ENCODE measurements around the gene TNS3. TPM values are rescaled to one million over a fixed set of nuclear protein-coding genes. Genes with fewer than 3 reads are reported as not detected.

The TNS3 gene
- total and polyA plus RNA-seq, 2 donors (not counting 1 experiment from before 2014, with no cell fraction given), result 11.4 to 77.5 TPM

DNA sequence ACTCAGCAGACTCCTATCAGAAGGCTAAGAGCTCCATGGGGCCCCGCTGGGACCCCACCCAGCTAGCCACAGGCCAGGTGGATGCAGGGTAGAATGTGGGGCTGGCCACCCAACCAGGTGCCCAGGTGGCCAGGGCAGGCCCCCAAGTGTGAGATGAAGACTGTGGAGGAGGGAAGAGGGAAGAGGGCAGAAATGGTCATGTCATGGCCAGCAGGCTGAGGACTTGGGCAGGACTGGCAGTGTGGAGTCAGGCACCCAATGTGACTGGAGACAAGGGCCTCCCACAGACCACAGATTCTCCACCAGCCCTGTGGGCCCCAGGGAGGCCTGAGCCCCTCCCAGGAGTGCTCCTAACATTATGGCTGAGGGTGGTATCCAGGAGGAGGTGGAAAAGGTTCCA lies 141.6 kb downstream of the TNS3 start:
- Mint-ChIP-seq H3K4me1 (peaks cover 8% of the 10 kb centered on the region), H3K9me3 (ENCODE audit: insufficient read depth) (no peaks in the 10 kb centered on the region), H3K27me3 (no peaks in the 10 kb centered on the region), H3K27ac (peak overlapping the region; percentile 68), H3K4me3 (no peak overlapping the region)
- intact Hi-C loops (cut with micrococcal nuclease), result no loop called here
- no peak for TF ChIP-seq EZH2 (IDR thresholded peaks at IDR 0.05; ENCODE audit: borderline replicate concordance, insufficient read depth, low read depth, low read length, poor library complexity, severe bottlenecking)
- Histone ChIP-seq H3K36me3 (replicated peaks in 1 of 2; ENCODE audit: control extremely low read depth in 1 of 2, control insufficient read depth in 1 of 2, extremely low read depth in 1 of 2, insufficient read depth in 2 of 2, low read length in 1 of 2) (peaks cover 0 to 31% of the 10 kb centered on the region in 2 experiments), H3K27ac (ENCODE audit: low read length in 2 of 2) (no peak overlapping the region), H3K27me3 (replicated peaks in 1 of 4; ENCODE audit: control extremely low read depth in 1 of 4, control insufficient read depth in 3 of 4, insufficient read depth in 4 of 4, low read length in 3 of 4) (no peaks in the 10 kb centered on the region), H3K4me1 (ENCODE audit: control insufficient read depth in 2 of 2, insufficient read depth in 2 of 2, low read length in 2 of 2) (peaks cover 0 to 5% of the 10 kb centered on the region in 2 donors), H3K4me2 (replicated peaks; ENCODE audit: low read depth, low read length, poor library complexity, severe bottlenecking) (no peak overlapping the region), H3K9me3 (ENCODE audit: control extremely low read depth in 1 of 3, control insufficient read depth in 2 of 3, insufficient read depth in 1 of 3, low read length in 2 of 3) (no peaks in the 10 kb centered on the region), H3K4me3 (ENCODE audit: control extremely low read depth in 1 of 5, extremely low read depth in 1 of 5, insufficient read depth in 1 of 5, low read depth in 2 of 5, low read length in 4 of 5) (no peak overlapping the region), H4K20me1 (ENCODE audit: control insufficient read depth, insufficient read depth, low read length, poor library complexity, severe bottlenecking) (no peaks in the 10 kb centered on the region), H3K9ac (ENCODE audit: low read length) (no peak overlapping the region), H2AFZ (ENCODE audit: insufficient read depth, low read depth, low read length, poor library complexity, severe bottlenecking) (no peak overlapping the region), H3K79me2 (ENCODE audit: control insufficient read depth, insufficient read depth, low read length) (peaks cover 2% of the 10 kb centered on the region)
- ATAC-seq (ENCODE audit: low read depth) (no peak), DNase-seq (no peak)
- POLR2A ChIA-PET, result no interaction called here
- CTCF ChIA-PET, result interaction anchor here (0.8 kb wide), 2 partner anchors 15 to 63 kb away, joined by 3 read pairs; no protein-coding TSS in a partner anchor
- WGBS (ENCODE audit: insufficient coverage), result 100% methylated on average over 1 of the region's 1 CpG

DNA sequence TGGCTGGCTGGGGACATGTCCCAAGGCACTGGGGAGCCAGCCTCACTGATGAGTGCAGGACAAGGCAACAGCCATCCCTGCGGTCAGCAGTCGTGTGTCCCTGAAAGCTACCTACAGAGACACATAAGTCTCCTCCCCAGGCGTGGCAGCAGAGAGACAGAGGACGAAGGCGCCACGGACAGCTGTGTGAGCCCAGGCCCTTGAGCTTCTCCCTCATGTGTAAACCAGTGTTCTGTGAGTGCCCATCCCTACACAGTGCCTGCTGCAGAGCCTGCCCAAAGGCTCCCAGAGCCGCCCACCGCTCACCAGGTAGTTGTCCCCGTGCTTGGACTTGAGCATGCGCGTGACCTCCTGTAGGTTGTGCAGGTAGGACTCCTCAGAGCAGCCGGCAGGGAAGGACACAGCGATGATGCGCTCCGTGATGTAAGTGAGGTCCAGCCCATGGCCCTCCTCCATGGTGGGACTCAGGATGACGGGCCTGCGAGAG lies 142.7 kb downstream of the TNS3 start:
- WGBS (ENCODE audit: insufficient coverage), result 97% methylated on average over 17 of the region's 17 CpGs
- CTCF ChIA-PET, result interaction anchor here (0.8 to 1.7 kb wide), 2 partner anchors 14 to 380 kb away, joined by 3 to 5 read pairs; no protein-coding TSS in a partner anchor
- no peak overlapping the region for H3K27ac Mint-ChIP-seq

More for the DNA sequence above, 142.7 kb downstream of the TNS3 start:
- DNase-seq, result no peak
- no peak overlapping the region for H2AFZ ChIP-seq (ENCODE audit: insufficient read depth, low read depth, low read length, poor library complexity, severe bottlenecking)
- H3K36me3 ChIP-seq (replicated peaks in 1 of 2; ENCODE audit: control extremely low read depth in 1 of 2, control insufficient read depth in 1 of 2, extremely low read depth in 1 of 2, insufficient read depth in 2 of 2, low read length in 1 of 2), result peaks cover 0 to 36% of the 10 kb centered on the region in 2 experiments
- H3K4me3 ChIP-seq (ENCODE audit: control extremely low read depth in 1 of 5, extremely low read depth in 1 of 5, insufficient read depth in 1 of 5, low read depth in 2 of 5, low read length in 4 of 5), result no peak overlapping the region
- H3K27me3 ChIP-seq (replicated peaks in 1 of 4; ENCODE audit: control extremely low read depth in 1 of 4, control insufficient read depth in 3 of 4, insufficient read depth in 4 of 4, low read length in 3 of 4), result no peaks in the 10 kb centered on the region
- Mint-ChIP-seq H3K9me3 (ENCODE audit: insufficient read depth) (no peaks in the 10 kb centered on the region), H3K27me3 (no peaks in the 10 kb centered on the region), H3K4me1 (peaks cover under 1% of the 10 kb centered on the region), H3K4me3 (no peak overlapping the region)
- H3K9me3 ChIP-seq (ENCODE audit: control extremely low read depth in 1 of 3, control insufficient read depth in 2 of 3, insufficient read depth in 1 of 3, low read length in 2 of 3), result no peaks in the 10 kb centered on the region
- no peak for ATAC-seq (ENCODE audit: low read depth)
- intact Hi-C loops (cut with micrococcal nuclease), result no loop called here
- no peak overlapping the region for H3K27ac ChIP-seq (ENCODE audit: low read length in 2 of 2)
- TF ChIP-seq EZH2 (IDR thresholded peaks at IDR 0.05; ENCODE audit: borderline replicate concordance, insufficient read depth, low read depth, low read length, poor library complexity, severe bottlenecking) (no peak), CTCF (IDR thresholded peaks at IDR 0.05) (no peak)
- no peak overlapping the region for H3K4me2 ChIP-seq (replicated peaks; ENCODE audit: low read depth, low read length, poor library complexity, severe bottlenecking)
- H3K79me2 ChIP-seq (ENCODE audit: control insufficient read depth, insufficient read depth, low read length), result peaks cover 2% of the 10 kb centered on the region
- H3K9ac ChIP-seq (ENCODE audit: low read length), result no peak overlapping the region
- POLR2A ChIA-PET, result no interaction called here
- no peaks in the 10 kb centered on the region for H3K4me1 ChIP-seq (ENCODE audit: control insufficient read depth in 2 of 2, insufficient read depth in 2 of 2, low read length in 2 of 2)
- H4K20me1 ChIP-seq (ENCODE audit: control insufficient read depth, insufficient read depth, low read length, poor library complexity, severe bottlenecking), result no peaks in the 10 kb centered on the region

Measured in B cell (primary cell).